Measurements from ENCODE around the gene HNRNPD. TPM values are rescaled to one million over a fixed set of nuclear protein-coding genes. Genes with fewer than 3 reads are reported as not detected.

The HNRNPD gene
- total and polyA plus RNA-seq, 2 experiments from 2014 or later, result 245 to 768 TPM

- H3K27me3 Mint-ChIP-seq (ENCODE audit: insufficient read depth, low read depth, poor library complexity), result peaks cover 3% of the 10 kb centered on the region
- H3K27ac Mint-ChIP-seq, result no peak overlapping the region
- 0 out of 3 replicates have a peak, but pooled peaks cover 2% of the 10 kb centered on the region for H3K36me3 Mint-ChIP-seq (ENCODE audit: low read depth)
- Histone ChIP-seq H3K4me1 (ENCODE audit: insufficient read depth) (no peaks in the 10 kb centered on the region), H3K9me2 (ENCODE audit: insufficient read depth) (no peaks in the 10 kb centered on the region; the same call in none of the 2 replicates), H4K20me1 (replicated peaks; ENCODE audit: insufficient read depth) (no peaks in the 10 kb centered on the region), H3K79me2 (replicated peaks; ENCODE audit: insufficient read depth) (no peaks in the 10 kb centered on the region), H3K4me3 (no peak overlapping the region), H3K36me3 (ENCODE audit: insufficient read depth) (no peaks in the 10 kb centered on the region), H3K27ac (ENCODE audit: low read depth) (no peak overlapping the region), H3F3A (replicated peaks; ENCODE audit: low read depth) (no peaks in the 10 kb centered on the region), H2AFZ (no peak overlapping the region), H3K4me2 (no peak overlapping the region), H3K27me3 (ENCODE audit: insufficient read depth) (no peaks in the 10 kb centered on the region)
- no peak overlapping the region for H3K4me3 Mint-ChIP-seq
- peaks cover 6% of the 10 kb centered on the region; the same call in 2 of the 3 replicates for H3K9me3 Mint-ChIP-seq
- H3K4me1 Mint-ChIP-seq, result peaks cover 3% of the 10 kb centered on the region; the same call in 2 of the 3 replicates
- peak; percentile 83 for ATAC-seq
- TF ChIP-seq EZH2phosphoT487 (IDR thresholded peaks at IDR 0.05; ENCODE audit: unreplicated experiment), result no peak
- TF ChIP-seq ETS1 (IDR thresholded peaks at IDR 0.05), result no peak
- TF ChIP-seq POLR2AphosphoS5 (IDR thresholded peaks at IDR 0.05; ENCODE audit: low read depth), result no peak
- TF ChIP-seq CREB1 (CRISPR knock-in tag; IDR thresholded peaks at IDR 0.05; ENCODE audit: low read depth), result no peak
- TF ChIP-seq ZNF114 (CRISPR knock-in tag; IDR thresholded peaks at IDR 0.05), result 0 out of 2 replicates have a peak, but pooled peaks have one; percentile 71
- TF ChIP-seq JUNB (IDR thresholded peaks at IDR 0.05; ENCODE audit: unreplicated experiment), result no peak
- no peak for TF ChIP-seq NANOG (IDR thresholded peaks at IDR 0.05; ENCODE audit: borderline replicate concordance)
- TF ChIP-seq STAT1 (IDR thresholded peaks at IDR 0.05; ENCODE audit: unreplicated experiment), result no peak
- no peak for TF ChIP-seq ZNF331 (CRISPR knock-in tag; IDR thresholded peaks at IDR 0.05; ENCODE audit: low read depth)
- peak; percentile 54; the same call in 1 of the 2 replicates for TF ChIP-seq ZNF462 (CRISPR knock-in tag; IDR thresholded peaks at IDR 0.05)
- no peak for TF ChIP-seq EZH2 (IDR thresholded peaks at IDR 0.05; ENCODE audit: low read depth, unreplicated experiment)
- no peak for TF ChIP-seq REST (IDR thresholded peaks at IDR 0.05; ENCODE audit: unreplicated experiment)
- TF ChIP-seq CTCF (conservative IDR thresholded peaks at IDR 0.05; ENCODE audit: low read depth in 2 of 2), result no peak
- DNase-seq (ENCODE audit: low spot score), result peak; percentile 50
These were observed 42.2 kb upstream of the HNRNPD start for GRCh38 chr4:82415922-82416365.

All from GM23338 (cell line).